ENCODE results near the gene SNAP91. TPM values are rescaled to one million over a fixed set of nuclear protein-coding genes. Genes with fewer than 3 reads are reported as not detected.

SNAP91 gene
- total and polyA plus RNA-seq, 2 of the 8 experiments (the other 6 are each of a cell fraction or from before 2014, with no cell fraction given), result 1.3 to 1.5 TPM

GRCh38 chr6:83603551-83603950 lies 105.3 kb downstream of the SNAP91 start:
- H4K5ac ChIP-seq (ENCODE audit: insufficient read length, low read depth, low read length), result no peak overlapping the region
- POLR2A ChIA-PET (ENCODE audit: partially characterized antibody), result no interaction called here
- TF ChIP-seq SIRT6 (IDR thresholded peaks at IDR 0.05; ENCODE audit: low read length) (no peak), TAF1 (IDR thresholded peaks at IDR 0.05; ENCODE audit: low read depth, low read length) (no peak), CTCF (IDR thresholded peaks at IDR 0.05; ENCODE audit: control extremely low read depth in 1 of 3, insufficient read depth in 1 of 3, low read depth in 1 of 3, low read length in 3 of 3) (no peak), ASH2L (IDR thresholded peaks at IDR 0.05; ENCODE audit: low read length) (no peak), SP1 (IDR thresholded peaks at IDR 0.05; ENCODE audit: low read depth, low read length) (no peak), YY1 (IDR thresholded peaks at IDR 0.05; ENCODE audit: low read depth, low read length) (no peak), EGR1 (IDR thresholded peaks at IDR 0.05; ENCODE audit: borderline replicate concordance, low read depth, low read length) (no peak), GTF2F1 (IDR thresholded peaks at IDR 0.05; ENCODE audit: borderline replicate concordance, low read depth, low read length) (no peak), EZH2 (IDR thresholded peaks at IDR 0.05; ENCODE audit: low read depth, low read length, severe bottlenecking) (no peak), ATF3 (IDR thresholded peaks at IDR 0.05; ENCODE audit: insufficient read depth, low read depth, low read length) (no peak), JUND (IDR thresholded peaks at IDR 0.05; ENCODE audit: low read length) (no peak), FOSL1 (IDR thresholded peaks at IDR 0.05; ENCODE audit: insufficient read depth, low read depth, low read length) (no peak), SRF (IDR thresholded peaks at IDR 0.05; ENCODE audit: low read depth, low read length) (no peak)

More at GRCh38 chr6:83603551-83603950, 105.3 kb downstream of the SNAP91 start:
- H2AK5ac ChIP-seq (ENCODE audit: low read depth, low read length), result no peak overlapping the region
- H2BK12ac ChIP-seq (ENCODE audit: low read depth, low read length), result no peak overlapping the region
- no peak overlapping the region for H3K14ac ChIP-seq (ENCODE audit: insufficient read length)
- no peak overlapping the region for H2BK15ac ChIP-seq (ENCODE audit: low read length)
- H3K79me1 ChIP-seq (ENCODE audit: low read depth, low read length), result no peaks in the 10 kb centered on the region
- no peak overlapping the region for H2BK20ac ChIP-seq (ENCODE audit: low read length)
- H3K36me3 ChIP-seq (ENCODE audit: control insufficient read depth in 2 of 4, insufficient read depth in 4 of 4, low read length in 3 of 4), result no peaks in the 10 kb centered on the region
- WGBS, 2 experiments (ENCODE audit: extremely low coverage in 1 of 2, insufficient coverage in 1 of 2, insufficient read length in 1 of 2, insufficient replicate concordance in 2 of 2, low coverage in 1 of 2, low lambda C conversion rate in 2 of 2, missing lambda C conversion rate in 1 of 2), result 97% methylated on average over 2 of the region's 2 CpGs; no CpG with 5 or more reads in 1 of the 2 experiments
- H2BK120ac ChIP-seq (replicated peaks; ENCODE audit: low read depth, low read length), result no peak overlapping the region
- CTCF ChIA-PET (ENCODE audit: partially characterized antibody), result interaction anchor here (0.8 to 1.1 kb wide), 4 partner anchors 12 to 98 kb away, joined by 3 to 6 read pairs (median 3); no protein-coding TSS in a partner anchor
- H3K27me3 ChIP-seq (replicated peaks in 1 of 4; ENCODE audit: control insufficient read depth in 3 of 4, extremely low read depth in 1 of 4, insufficient read depth in 3 of 4, low read length in 3 of 4), result no peaks in the 10 kb centered on the region
- H3K9me3 ChIP-seq (ENCODE audit: insufficient read depth in 2 of 2, low read depth in 1 of 2, low read length in 1 of 2), result no peaks in the 10 kb centered on the region
- H3K23me2 ChIP-seq (ENCODE audit: low read depth, low read length), result no peaks in the 10 kb centered on the region
- H3K4me3 ChIP-seq (ENCODE audit: extremely low read depth in 1 of 4, insufficient read depth in 2 of 4, low read depth in 3 of 4, low read length in 4 of 4), result no peak overlapping the region
- H2AFZ ChIP-seq (ENCODE audit: low read length), result no peak overlapping the region
- DNase-seq (ENCODE audit: low read depth in 1 of 2, low spot score in 2 of 2), result no peak
- H3K23ac ChIP-seq (ENCODE audit: insufficient read length), result no peak overlapping the region
- FAIRE-seq, result no peak
- no peaks in the 10 kb centered on the region for H3K79me2 ChIP-seq (ENCODE audit: control insufficient read depth in 1 of 2, insufficient read depth in 2 of 2, low read length in 2 of 2)
- no peak overlapping the region for H4K91ac ChIP-seq (replicated peaks; ENCODE audit: insufficient read length, low read length)
- H3K56ac ChIP-seq (replicated peaks; ENCODE audit: insufficient read length, low read depth, low read length), result no peak overlapping the region
- no peak overlapping the region for H2BK5ac ChIP-seq (ENCODE audit: low read depth, low read length)
- H4K20me1 ChIP-seq (replicated peaks in 1 of 2; ENCODE audit: control insufficient read depth in 1 of 2, insufficient read depth in 2 of 2, low read length in 2 of 2), result no peaks in the 10 kb centered on the region
- H3K18ac ChIP-seq (ENCODE audit: extremely low read depth, low read length), result no peak overlapping the region
- H3K4me1 ChIP-seq (replicated peaks in 1 of 4; ENCODE audit: control insufficient read depth in 3 of 4, insufficient read depth in 4 of 4, low read length in 3 of 4), result no peaks in the 10 kb centered on the region
- no peak overlapping the region for H3K9ac ChIP-seq (replicated peaks in 1 of 4; ENCODE audit: extremely low read depth in 1 of 4, low read depth in 3 of 4, low read length in 3 of 4)
- no peak overlapping the region for H3K27ac ChIP-seq (ENCODE audit: low read depth, low read length)
- no peak overlapping the region for H3K4me2 ChIP-seq (ENCODE audit: insufficient read depth in 1 of 2, low read depth in 2 of 2, low read length in 2 of 2)
- no peak overlapping the region for H3K4ac ChIP-seq (replicated peaks; ENCODE audit: insufficient read length, low read depth, low read length)
- no peak overlapping the region for H4K8ac ChIP-seq (ENCODE audit: extremely low read depth, insufficient read depth, low read length)
